Measurements from ENCODE around the gene STK40.

STK40 gene

GRCh38 chr1:36354486-36354885, 31.2 kb downstream of the STK40 start:
- H3K27me3 ChIP-seq (ENCODE audit: insufficient read depth, poor library complexity, severe bottlenecking): no peaks in the 10 kb centered on the region
- peaks cover 41% of the 10 kb centered on the region for H3K4me1 ChIP-seq (ENCODE audit: insufficient read depth, poor library complexity, severe bottlenecking)
- peaks cover 49% of the 10 kb centered on the region for H3K36me3 ChIP-seq (ENCODE audit: low read depth)
- no peak for TF ChIP-seq CTCF (IDR thresholded peaks at IDR 0.05; ENCODE audit: poor library complexity, severe bottlenecking)
- ATAC-seq (ENCODE audit: low read depth): no peak
- no peaks in the 10 kb centered on the region for H3K9me3 ChIP-seq (ENCODE audit: severe bottlenecking)
- DNase-seq (ENCODE audit: low spot score): no peak
- H3K4me3 ChIP-seq (ENCODE audit: severe bottlenecking): no peak overlapping the region
- no peak overlapping the region for H3K27ac ChIP-seq (ENCODE audit: poor library complexity, severe bottlenecking)

DNA sequence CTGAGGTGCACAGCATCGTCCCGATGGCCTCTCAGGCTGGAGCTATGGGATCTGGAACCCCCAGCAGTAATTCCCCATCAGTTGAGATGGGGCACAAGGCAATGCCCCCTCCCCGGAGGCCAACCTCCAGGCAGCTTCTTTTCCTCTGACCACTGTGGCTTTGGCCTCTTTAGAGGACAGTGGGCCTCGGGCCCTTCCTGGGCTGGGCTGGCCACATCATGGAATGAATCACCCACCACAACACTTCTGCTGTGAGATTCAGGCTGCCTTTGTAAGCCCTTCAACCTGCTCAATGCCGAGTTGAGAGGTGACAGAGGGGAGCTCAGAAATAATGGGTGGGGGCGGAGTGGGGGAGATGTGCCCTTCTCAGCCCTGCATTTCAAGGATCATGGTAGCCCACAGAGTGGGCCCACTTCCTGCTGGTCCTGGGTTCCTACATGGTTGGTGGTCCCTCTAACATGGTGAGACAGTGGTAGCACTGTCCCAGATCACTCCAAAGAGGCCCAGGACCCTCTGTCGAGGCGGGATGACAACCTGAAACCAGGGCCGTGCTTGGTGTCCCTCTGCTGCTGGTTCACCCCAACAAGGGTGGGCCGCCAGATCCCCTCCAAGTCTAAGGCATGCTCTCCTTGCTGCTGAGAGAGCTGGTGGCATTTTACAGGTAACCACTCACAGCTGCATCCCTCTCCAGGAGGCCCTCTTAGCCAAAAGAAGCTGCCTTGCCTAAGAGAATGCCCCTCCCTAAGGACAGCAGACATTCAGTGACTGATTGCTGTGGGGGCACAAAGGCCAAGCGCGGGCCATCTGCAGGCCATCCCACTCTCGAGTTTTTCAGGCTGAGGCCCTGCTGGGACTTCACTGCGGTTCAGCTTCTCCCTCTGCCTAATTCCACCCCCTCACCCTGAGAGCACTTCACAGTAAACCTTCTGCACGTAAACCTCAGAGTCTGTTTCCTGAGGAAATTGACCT, 32.5 kb downstream of the STK40 start:
- Histone ChIP-seq H3K27ac (ENCODE audit: poor library complexity, severe bottlenecking) (peak overlapping the region; percentile 95), H3K4me3 (ENCODE audit: severe bottlenecking) (no peak overlapping the region), H3K4me1 (ENCODE audit: insufficient read depth, poor library complexity, severe bottlenecking) (peaks cover 47% of the 10 kb centered on the region), H3K36me3 (ENCODE audit: low read depth) (peaks cover 55% of the 10 kb centered on the region), H3K9me3 (ENCODE audit: severe bottlenecking) (no peaks in the 10 kb centered on the region), H3K27me3 (ENCODE audit: insufficient read depth, poor library complexity, severe bottlenecking) (no peaks in the 10 kb centered on the region)
- ATAC-seq (ENCODE audit: low read depth) (peak; percentile 28; the same call in 2 of the 3 replicates), DNase-seq (ENCODE audit: low spot score) (no peak)
- no peak for TF ChIP-seq CTCF (IDR thresholded peaks at IDR 0.05; ENCODE audit: poor library complexity, severe bottlenecking)

DNA sequence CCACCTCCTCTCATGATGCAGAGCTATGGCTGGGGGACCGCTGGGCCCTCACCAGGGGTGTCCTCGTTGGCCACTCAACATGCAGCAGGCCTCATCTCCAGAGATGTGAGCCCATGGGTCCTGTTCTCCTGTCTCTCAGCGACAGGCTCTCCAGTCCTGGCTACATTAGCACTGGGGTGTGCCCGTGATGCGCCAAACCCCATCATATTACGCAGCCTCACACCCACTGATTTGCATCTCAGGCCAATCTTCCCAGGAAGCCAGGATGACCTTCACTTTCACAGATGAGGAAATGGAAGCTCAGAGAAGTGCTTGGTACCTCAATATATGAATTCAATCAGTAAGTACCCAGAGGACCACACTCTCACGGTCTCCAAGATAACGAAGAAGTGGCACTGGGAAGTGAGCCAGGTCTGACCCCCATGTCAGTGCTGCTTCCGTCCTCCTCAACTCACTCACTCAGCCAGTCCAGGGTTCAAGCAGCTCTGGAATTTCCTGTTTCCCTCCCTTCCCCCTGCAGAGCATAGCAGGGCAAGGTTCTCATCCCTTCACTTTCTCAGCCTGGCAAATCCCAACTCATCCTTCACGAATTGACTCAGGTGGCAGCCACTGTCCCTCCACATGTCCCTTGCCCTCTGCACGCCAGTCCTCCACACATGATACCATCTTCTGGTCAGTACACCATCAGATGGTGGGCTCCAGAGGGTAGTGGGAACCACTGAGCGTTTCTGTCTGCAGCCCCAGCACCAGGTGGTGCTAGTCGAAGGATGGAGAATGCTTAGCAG, 33.4 kb downstream of the STK40 start:
- Histone ChIP-seq H3K4me1 (ENCODE audit: insufficient read depth, poor library complexity, severe bottlenecking) (peaks cover 47% of the 10 kb centered on the region), H3K27me3 (ENCODE audit: insufficient read depth, poor library complexity, severe bottlenecking) (no peaks in the 10 kb centered on the region), H3K9me3 (ENCODE audit: severe bottlenecking) (no peaks in the 10 kb centered on the region), H3K27ac (ENCODE audit: poor library complexity, severe bottlenecking) (peak overlapping the region; percentile 95), H3K36me3 (ENCODE audit: low read depth) (peaks cover 53% of the 10 kb centered on the region), H3K4me3 (ENCODE audit: severe bottlenecking) (no peak overlapping the region)
- no peak for TF ChIP-seq CTCF (IDR thresholded peaks at IDR 0.05; ENCODE audit: poor library complexity, severe bottlenecking)
- DNase-seq (ENCODE audit: low spot score): no peak
- ATAC-seq (ENCODE audit: low read depth): no peak

DNA sequence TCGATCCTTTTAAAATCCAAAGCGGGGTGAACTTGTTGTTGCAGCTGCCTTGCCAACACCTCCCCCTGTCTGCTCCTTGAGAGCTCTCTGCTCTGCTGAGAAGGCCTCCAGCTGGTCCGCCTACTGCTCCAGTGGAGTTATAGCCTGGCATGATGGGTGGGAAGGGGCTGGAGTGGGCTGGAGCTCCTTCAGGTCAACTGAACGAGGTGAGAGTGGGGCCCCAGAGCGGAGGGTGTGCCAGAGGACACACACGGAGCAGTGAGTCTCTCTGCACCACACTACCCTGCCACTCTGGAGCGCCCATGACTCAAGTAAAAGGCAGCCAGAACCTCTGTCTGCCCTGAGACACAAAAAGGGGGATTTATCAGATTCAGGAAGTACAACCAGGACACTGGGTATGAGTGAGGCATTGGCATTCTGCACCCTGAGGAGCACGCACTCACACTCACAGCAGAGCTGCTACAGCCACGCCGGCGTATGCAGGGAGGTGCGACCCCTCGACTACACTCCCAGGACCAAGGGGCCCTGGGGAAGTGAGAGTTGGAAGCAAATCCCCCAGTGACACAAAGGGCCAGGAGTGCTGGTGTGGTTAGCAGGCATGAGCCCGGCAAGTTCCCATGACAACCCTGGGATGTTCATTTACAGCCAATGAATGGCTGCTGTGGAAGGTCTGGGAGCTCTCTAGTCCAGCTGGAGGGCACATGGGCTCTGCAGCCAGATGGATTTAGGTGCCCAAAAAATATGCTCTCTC, 34.3 kb downstream of the STK40 start:
- no peak overlapping the region for H3K4me3 ChIP-seq (ENCODE audit: severe bottlenecking)
- TF ChIP-seq CTCF (IDR thresholded peaks at IDR 0.05; ENCODE audit: poor library complexity, severe bottlenecking): no peak
- no peaks in the 10 kb centered on the region for H3K9me3 ChIP-seq (ENCODE audit: severe bottlenecking)
- no peaks in the 10 kb centered on the region for H3K27me3 ChIP-seq (ENCODE audit: insufficient read depth, poor library complexity, severe bottlenecking)
- no peak for DNase-seq (ENCODE audit: low spot score)
- peaks cover 47% of the 10 kb centered on the region for H3K4me1 ChIP-seq (ENCODE audit: insufficient read depth, poor library complexity, severe bottlenecking)
- peaks cover 52% of the 10 kb centered on the region for H3K36me3 ChIP-seq (ENCODE audit: low read depth)
- peak; percentile 77 for ATAC-seq (ENCODE audit: low read depth)
- peak overlapping the region; percentile 95 for H3K27ac ChIP-seq (ENCODE audit: poor library complexity, severe bottlenecking)
